Caco-2 (cell line): Measurements from ENCODE around the gene SPATA16. TPM values are rescaled to one million over a fixed set of nuclear protein-coding genes. Genes with fewer than 3 reads are reported as not detected.

Experiments
- BruUV-seq: library from RNA; stranded (reverse); fragments of 400-500 nt; replicated peaks from 2 replicates; lab custom pipeline; 2021; lab: Mats Ljungman, UMichigan
- CTCF ChIA-PET: fragments of 300-600 bp; sonication (Branson Sonifier 250); formaldehyde crosslinking; loops from one replicate; lab custom pipeline; 2022; ENCODE audit warnings: antibody characterized with exemption; lab: Charles Lee
- POLR2A ChIA-PET: fragments of 300-600 bp; sonication (Branson Sonifier 250); formaldehyde crosslinking; loops from one replicate; lab custom pipeline; 2022; ENCODE audit warnings: antibody characterized with exemption; lab: Charles Lee
- DNase-seq, 2 experiments: peaks; one replicate each; pipeline versions ENCODE4 v3.0.0 to v3.0.0-alpha.2; 2020 to 2022
- H3K27me3 ChIP-seq: replicated peaks from 2 replicates; pipeline ENCODE4 v1.6.0; 2011; ENCODE audit warnings: low read length; ENCODE audit not compliant: control insufficient read depth, insufficient read depth
- H3K36me3 ChIP-seq: 2 replicates; pipeline ENCODE4 v1.5.1; 2011; ENCODE audit warnings: low read length; ENCODE audit not compliant: control insufficient read depth, insufficient read depth
- H3K4me1 ChIP-seq: fragments of 250-450 bp; sonication (Bioruptor Pico); 2 replicates; pipeline ENCODE4 v1.5.1; 2020; ENCODE audit warnings: mild to moderate bottlenecking
- H3K4me3 ChIP-seq: 2 replicates; pipeline ENCODE4 v1.5.1; 2011; ENCODE audit warnings: low read depth, mild to moderate bottlenecking, control low read depth, low read length
- H3K9me3 ChIP-seq: fragments of 250-450 bp; sonication (Bioruptor Pico); 2 replicates; pipeline ENCODE4 v1.5.1; 2020; ENCODE audit warnings: mild to moderate bottlenecking, moderate library complexity
- H3K27ac Mint-ChIP-seq: one replicate; pipeline ENCODE4 v1.8.0; 2022; ENCODE audit warnings: mixed read lengths; ENCODE audit not compliant: unreplicated experiment
- H3K27me3 Mint-ChIP-seq: one replicate; pipeline ENCODE4 v1.8.0; 2022; ENCODE audit warnings: mixed read lengths; ENCODE audit not compliant: insufficient read depth, unreplicated experiment
- H3K36me3 Mint-ChIP-seq: one replicate; pipeline ENCODE4 v1.8.0; 2022; ENCODE audit warnings: mild to moderate bottlenecking, mixed read lengths; ENCODE audit not compliant: insufficient read depth, unreplicated experiment
- H3K4me1 Mint-ChIP-seq: one replicate; pipeline ENCODE4 v1.8.0; 2022; ENCODE audit warnings: low read depth, mixed read lengths; ENCODE audit not compliant: unreplicated experiment
- H3K4me3 Mint-ChIP-seq: one replicate; pipeline ENCODE4 v1.8.0; 2022; ENCODE audit warnings: mild to moderate bottlenecking, moderate library complexity, mixed read lengths; ENCODE audit not compliant: unreplicated experiment
- H3K9me3 Mint-ChIP-seq: one replicate; pipeline ENCODE4 v1.8.0; 2022; ENCODE audit warnings: mixed read lengths; ENCODE audit not compliant: unreplicated experiment
- CTCF ChIP-seq, 2 experiments: fragments of 200-600 bp in 1 of 2; IDR thresholded peaks; 1 replicate in 1 of 2; 2 replicates in 1 of 2; pipeline versions ENCODE4 v1.5.1 to v1.8.0; 2011 to 2022; ENCODE audit warnings: antibody characterized with exemption in 1 of 2, control low read depth in 1 of 2, inconsistent platforms in 1 of 2, low read depth in 1 of 2, low read length in 1 of 2, mild to moderate bottlenecking in 1 of 2, moderate library complexity in 1 of 2; ENCODE audit not compliant: insufficient read depth in 1 of 2, severe bottlenecking in 1 of 2, unreplicated experiment in 1 of 2
- intact Hi-C: fragments of 100-400 bp; cut with micrococcal nuclease; formaldehyde crosslinking; loops from one replicate; pipeline ENCODE4 v1.10.0; 2022; ENCODE audit not compliant: unreplicated experiment
- total RNA-seq: library from RNA; stranded (reverse); gene quantifications from 2 replicates; pipeline ENCODE4 v1.2.3, GENCODE V29; 2022

The SPATA16 gene
- total RNA-seq, 1 experiment from 2014 or later, result not detected

- no peaks in the 10 kb centered on the region for H3K27me3 ChIP-seq
- TF ChIP-seq CTCF (IDR thresholded peaks at IDR 0.05; ENCODE audit: insufficient read depth in 1 of 2, low read depth in 1 of 2, low read length in 1 of 2, severe bottlenecking in 1 of 2, unreplicated experiment in 1 of 2), result no peak
- intact Hi-C loops, result no loop called here
- DNase-seq, result no peak
- H3K27ac Mint-ChIP-seq, result no peak overlapping the region
- no peaks in the 10 kb centered on the region for H3K4me1 ChIP-seq
- no peaks in the 10 kb centered on the region for H3K9me3 ChIP-seq
- no peaks in the 10 kb centered on the region for H3K36me3 ChIP-seq
- no peaks in the 10 kb centered on the region for H3K36me3 Mint-ChIP-seq
- POLR2A ChIA-PET, result no interaction called here
- H3K4me3 ChIP-seq, result no peak overlapping the region
- no peak overlapping the region for H3K4me3 Mint-ChIP-seq
- CTCF ChIA-PET, result no interaction called here
- H3K9me3 Mint-ChIP-seq, result no peaks in the 10 kb centered on the region
- no peaks in the 10 kb centered on the region for H3K4me1 Mint-ChIP-seq
- BruUV-seq, result no TSS peak
- H3K27me3 Mint-ChIP-seq, result peaks cover 9% of the 10 kb centered on the region
These were observed 296.6 kb downstream of the SPATA16 start for GRCh38 chr3:172844428-172844827.

- DNase-seq, result no peak
- Histone ChIP-seq H3K4me1 (no peaks in the 10 kb centered on the region), H3K9me3 (no peaks in the 10 kb centered on the region), H3K36me3 (no peaks in the 10 kb centered on the region), H3K4me3 (no peak overlapping the region), H3K27me3 (no peaks in the 10 kb centered on the region)
- TF ChIP-seq CTCF (IDR thresholded peaks at IDR 0.05; ENCODE audit: insufficient read depth in 1 of 2, low read depth in 1 of 2, low read length in 1 of 2, severe bottlenecking in 1 of 2, unreplicated experiment in 1 of 2), result no peak
- BruUV-seq, result no TSS peak
- Mint-ChIP-seq H3K9me3 (no peaks in the 10 kb centered on the region), H3K4me3 (no peak overlapping the region), H3K36me3 (no peaks in the 10 kb centered on the region), H3K27me3 (peaks cover 16% of the 10 kb centered on the region), H3K4me1 (no peaks in the 10 kb centered on the region), H3K27ac (no peak overlapping the region)
- ChIA-PET POLR2A (no interaction called here), CTCF (no interaction called here)
- intact Hi-C loops, result no loop called here
These were observed 300.1 kb downstream of the SPATA16 start for GRCh38 chr3:172840913-172841312.

GRCh38 chr3:172840463-172840862 lies 300.6 kb downstream of the SPATA16 start:
- TF ChIP-seq CTCF (IDR thresholded peaks at IDR 0.05; ENCODE audit: insufficient read depth in 1 of 2, low read depth in 1 of 2, low read length in 1 of 2, severe bottlenecking in 1 of 2, unreplicated experiment in 1 of 2), result no peak
- BruUV-seq, result no TSS peak
- Histone ChIP-seq H3K36me3 (no peaks in the 10 kb centered on the region), H3K27me3 (no peaks in the 10 kb centered on the region), H3K4me3 (no peak overlapping the region), H3K4me1 (no peaks in the 10 kb centered on the region), H3K9me3 (no peaks in the 10 kb centered on the region)
- intact Hi-C loops, result no loop called here
- H3K9me3 Mint-ChIP-seq, result no peaks in the 10 kb centered on the region
- POLR2A ChIA-PET, result no interaction called here
- DNase-seq, result no peak
- H3K4me1 Mint-ChIP-seq, result no peaks in the 10 kb centered on the region
- no peak overlapping the region for H3K27ac Mint-ChIP-seq
- no peak overlapping the region for H3K4me3 Mint-ChIP-seq
- no peaks in the 10 kb centered on the region for H3K36me3 Mint-ChIP-seq
- CTCF ChIA-PET, result no interaction called here
- H3K27me3 Mint-ChIP-seq, result peaks cover 16% of the 10 kb centered on the region
